Mucosa of descending colon (tissue), 3 donors: Measurements from ENCODE around the gene TMEM89. TPM values are rescaled to one million over a fixed set of nuclear protein-coding genes. Genes with fewer than 3 reads are reported as not detected.

Experiments
- ATAC-seq: fragments of 200-7000 bp; cut with Tn5 transposase; one replicate; pipeline ENCODE4 v1.9.1; 2020; ENCODE audit warnings: mild to moderate bottlenecking, moderate library complexity
- DNase-seq, 3 donors: peaks; one replicate each; pipeline ENCODE4 v3.0.0-alpha.2; 2020
- H3K36me3 ChIP-seq: fragments of 200-600 bp; one replicate; pipeline ENCODE4 v1.8.0; 2021; ENCODE audit warnings: low read depth, mild to moderate bottlenecking
- H3K4me1 ChIP-seq: fragments of 200-600 bp; one replicate; pipeline ENCODE4 v1.8.0; 2021; ENCODE audit warnings: low read depth, mild to moderate bottlenecking
- H3K4me3 ChIP-seq: fragments of 200-600 bp; one replicate; pipeline ENCODE4 v1.8.0; 2021; ENCODE audit warnings: mild to moderate bottlenecking
- H3K9me3 ChIP-seq: fragments of 200-600 bp; one replicate; pipeline ENCODE4 v1.8.0; 2021; ENCODE audit warnings: mild to moderate bottlenecking
- intact Hi-C, 2 donors: fragments of 100-400 bp; cut with DNase I in 1 of 2; cut with micrococcal nuclease in 1 of 2; formaldehyde crosslinking; loops; one replicate each; pipeline versions ENCODE4 v1.11.0 to v1.11.1; 2022; cut with DNase I, micrococcal nuclease
- total RNA-seq, 3 donors: library from RNA; stranded (reverse); fragmentation: NEBNext Ultra II Directional in 2 of 3; extraction: Animal tissue kit (Norgen Biotek cat#: 25700) in 2 of 3; gene quantifications; one replicate each; pipeline versions ENCODE4 v1.2.1 to v1.2.4, GENCODE V29; 2021 to 2023
- TF ChIP-seq, protein P1 (sequence below): fragments of 200-600 bp; IDR thresholded peaks from one replicate; pipeline ENCODE4 v1.8.0; 2022; ENCODE audit warnings: antibody characterized with exemption, mild to moderate bottlenecking
- donor health status: DM: no; HTN: no; CAD: no; lungs with moderate emphysema.
- donor health status: DM: no; HTN: no; CAD: no.
- donor health status: DM: no; HTN: yes; CAD: no.

Gene TMEM89
- total RNA-seq, 3 donors from 2014 or later, result 0.65 to 1.1 TPM; not detected in 1

DNA sequence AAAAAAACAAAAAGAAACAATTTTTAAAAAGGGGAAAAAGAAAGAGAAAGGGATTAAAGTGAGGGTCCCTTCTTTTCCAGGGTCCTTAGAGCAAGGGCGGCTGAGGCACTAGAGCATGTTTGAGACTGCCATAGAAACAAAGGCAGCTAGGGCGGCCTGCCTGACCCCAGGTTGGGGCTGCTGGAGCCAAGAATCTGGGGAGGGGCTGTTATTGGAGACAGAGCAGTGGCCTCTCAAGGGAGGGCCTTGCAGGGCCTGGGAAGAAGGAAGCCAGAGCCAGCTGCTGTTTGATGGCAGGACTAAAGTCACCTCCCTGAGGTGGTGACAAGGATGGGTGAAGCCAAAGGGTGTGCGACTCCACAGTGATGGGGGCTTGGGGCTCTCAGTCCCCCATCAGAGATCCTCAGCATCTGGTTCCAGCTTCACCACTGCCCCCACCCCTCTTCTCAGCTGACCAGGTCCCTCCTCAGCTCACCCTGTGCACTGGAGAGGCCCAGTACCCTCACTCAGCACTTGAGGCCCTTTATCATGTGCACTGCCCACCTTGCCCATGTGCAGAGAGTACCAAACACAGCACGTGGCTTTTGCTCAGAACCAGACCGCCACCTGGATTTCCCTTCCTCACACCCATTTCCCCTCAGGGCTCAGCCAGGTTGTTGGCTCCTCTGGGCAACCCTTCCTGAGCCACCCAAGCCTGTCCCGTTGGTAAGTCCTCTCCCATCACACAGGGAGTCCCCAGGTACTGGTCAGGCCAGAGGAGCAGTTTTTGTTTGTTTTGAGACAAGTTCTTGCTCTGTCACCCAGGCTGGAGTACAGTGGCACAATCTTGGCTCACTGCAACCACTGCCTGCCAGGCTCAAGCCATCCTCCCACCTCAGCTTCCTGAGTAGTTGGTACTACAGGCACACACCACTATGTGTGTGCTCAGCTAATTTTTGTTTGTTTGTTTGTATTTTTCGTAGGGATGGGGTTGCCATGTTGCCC lies 1.7 kb downstream of the TMEM89 start:
- TF ChIP-seq, protein P1, sequence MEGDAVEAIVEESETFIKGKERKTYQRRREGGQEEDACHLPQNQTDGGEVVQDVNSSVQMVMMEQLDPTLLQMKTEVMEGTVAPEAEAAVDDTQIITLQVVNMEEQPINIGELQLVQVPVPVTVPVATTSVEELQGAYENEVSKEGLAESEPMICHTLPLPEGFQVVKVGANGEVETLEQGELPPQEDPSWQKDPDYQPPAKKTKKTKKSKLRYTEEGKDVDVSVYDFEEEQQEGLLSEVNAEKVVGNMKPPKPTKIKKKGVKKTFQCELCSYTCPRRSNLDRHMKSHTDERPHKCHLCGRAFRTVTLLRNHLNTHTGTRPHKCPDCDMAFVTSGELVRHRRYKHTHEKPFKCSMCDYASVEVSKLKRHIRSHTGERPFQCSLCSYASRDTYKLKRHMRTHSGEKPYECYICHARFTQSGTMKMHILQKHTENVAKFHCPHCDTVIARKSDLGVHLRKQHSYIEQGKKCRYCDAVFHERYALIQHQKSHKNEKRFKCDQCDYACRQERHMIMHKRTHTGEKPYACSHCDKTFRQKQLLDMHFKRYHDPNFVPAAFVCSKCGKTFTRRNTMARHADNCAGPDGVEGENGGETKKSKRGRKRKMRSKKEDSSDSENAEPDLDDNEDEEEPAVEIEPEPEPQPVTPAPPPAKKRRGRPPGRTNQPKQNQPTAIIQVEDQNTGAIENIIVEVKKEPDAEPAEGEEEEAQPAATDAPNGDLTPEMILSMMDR, result no peak
- DNase-seq, result no peak
- no peaks in the 10 kb centered on the region for H3K36me3 ChIP-seq
- H3K4me1 ChIP-seq, result peaks cover 14% of the 10 kb centered on the region
- H3K9me3 ChIP-seq, result peaks cover 20% of the 10 kb centered on the region
- no peak overlapping the region for H3K4me3 ChIP-seq
- intact Hi-C loops, result no loop called here
- no peak for ATAC-seq

DNA sequence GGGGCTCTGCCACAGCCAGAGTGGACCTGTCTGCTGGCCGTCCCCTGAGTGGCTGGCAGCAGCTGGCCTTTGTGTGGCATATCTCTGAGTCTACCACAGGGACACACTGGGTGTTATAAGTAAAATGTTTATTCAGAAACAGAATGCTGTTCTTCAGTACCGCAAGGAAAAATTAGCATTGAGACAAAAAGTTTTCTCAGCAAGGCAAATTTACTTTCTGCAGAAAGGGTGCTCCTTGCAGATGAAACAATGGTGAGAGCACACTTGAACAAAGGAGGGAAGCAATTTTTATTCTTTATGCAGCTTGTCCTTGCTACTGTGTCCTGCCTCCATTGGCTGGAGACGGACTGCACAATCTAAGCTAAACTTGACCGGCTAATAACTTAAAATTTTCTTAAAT lies 4.0 kb downstream of the TMEM89 start:
- Histone ChIP-seq H3K36me3 (no peaks in the 10 kb centered on the region), H3K4me3 (no peak overlapping the region), H3K9me3 (peaks cover 20% of the 10 kb centered on the region), H3K4me1 (peaks cover 14% of the 10 kb centered on the region)
- intact Hi-C loops, result no loop called here
- ATAC-seq (no peak), DNase-seq (no peak)
- TF ChIP-seq, protein P1, result no peak

DNA sequence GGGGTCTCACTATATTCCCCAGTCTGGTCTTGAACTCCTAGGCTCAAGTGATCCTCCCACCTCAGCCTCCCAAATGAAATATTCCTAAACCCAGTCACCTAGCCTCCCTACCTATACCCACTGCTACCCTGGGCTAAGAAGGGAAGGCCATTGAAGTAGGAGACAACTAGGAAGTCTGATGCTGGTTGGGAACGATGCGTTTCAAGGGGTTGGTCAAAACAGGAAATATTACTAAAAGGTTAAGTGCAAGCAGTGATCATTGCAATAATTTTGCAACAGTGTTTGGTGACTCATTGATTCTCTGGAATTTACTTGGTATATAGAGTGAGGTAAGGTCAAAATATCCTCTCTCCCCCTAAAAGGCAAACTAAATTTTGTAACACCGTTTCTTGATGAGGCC lies 7.5 kb downstream of the TMEM89 start:
- no peak for ATAC-seq
- no peak for DNase-seq
- Histone ChIP-seq H3K4me1 (peaks cover 2% of the 10 kb centered on the region), H3K36me3 (no peaks in the 10 kb centered on the region), H3K9me3 (peaks cover 20% of the 10 kb centered on the region), H3K4me3 (no peak overlapping the region)
- TF ChIP-seq, protein P1, result no peak
- intact Hi-C loops, result no loop called here

DNA sequence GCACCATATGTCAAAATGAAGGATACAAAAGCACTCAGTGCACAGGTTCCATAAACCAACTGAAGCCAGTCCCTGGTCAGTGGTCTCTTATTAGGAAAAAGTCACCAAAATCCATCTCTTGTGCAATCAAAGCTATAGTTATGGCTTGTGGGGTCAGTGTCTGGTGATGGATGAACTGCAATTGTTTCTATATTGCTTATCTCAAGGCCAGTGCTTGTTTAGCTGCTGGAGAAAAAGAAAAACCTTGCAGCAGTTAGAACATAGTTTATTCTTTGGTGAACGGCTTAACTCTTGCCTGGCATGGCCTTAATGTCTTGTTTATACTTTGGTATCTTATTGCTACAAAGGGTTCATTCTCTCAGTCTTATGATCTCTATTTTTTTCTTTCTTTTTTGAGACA lies 9.3 kb downstream of the TMEM89 start:
- H3K9me3 ChIP-seq, result peaks cover 11% of the 10 kb centered on the region
- intact Hi-C loops, result no loop called here
- DNase-seq (no peak), ATAC-seq (no peak)
- TF ChIP-seq, protein P1, result no peak
- H3K4me1 ChIP-seq, result peaks cover 6% of the 10 kb centered on the region
- H3K36me3 ChIP-seq, result no peaks in the 10 kb centered on the region
- H3K4me3 ChIP-seq, result no peak overlapping the region

DNA sequence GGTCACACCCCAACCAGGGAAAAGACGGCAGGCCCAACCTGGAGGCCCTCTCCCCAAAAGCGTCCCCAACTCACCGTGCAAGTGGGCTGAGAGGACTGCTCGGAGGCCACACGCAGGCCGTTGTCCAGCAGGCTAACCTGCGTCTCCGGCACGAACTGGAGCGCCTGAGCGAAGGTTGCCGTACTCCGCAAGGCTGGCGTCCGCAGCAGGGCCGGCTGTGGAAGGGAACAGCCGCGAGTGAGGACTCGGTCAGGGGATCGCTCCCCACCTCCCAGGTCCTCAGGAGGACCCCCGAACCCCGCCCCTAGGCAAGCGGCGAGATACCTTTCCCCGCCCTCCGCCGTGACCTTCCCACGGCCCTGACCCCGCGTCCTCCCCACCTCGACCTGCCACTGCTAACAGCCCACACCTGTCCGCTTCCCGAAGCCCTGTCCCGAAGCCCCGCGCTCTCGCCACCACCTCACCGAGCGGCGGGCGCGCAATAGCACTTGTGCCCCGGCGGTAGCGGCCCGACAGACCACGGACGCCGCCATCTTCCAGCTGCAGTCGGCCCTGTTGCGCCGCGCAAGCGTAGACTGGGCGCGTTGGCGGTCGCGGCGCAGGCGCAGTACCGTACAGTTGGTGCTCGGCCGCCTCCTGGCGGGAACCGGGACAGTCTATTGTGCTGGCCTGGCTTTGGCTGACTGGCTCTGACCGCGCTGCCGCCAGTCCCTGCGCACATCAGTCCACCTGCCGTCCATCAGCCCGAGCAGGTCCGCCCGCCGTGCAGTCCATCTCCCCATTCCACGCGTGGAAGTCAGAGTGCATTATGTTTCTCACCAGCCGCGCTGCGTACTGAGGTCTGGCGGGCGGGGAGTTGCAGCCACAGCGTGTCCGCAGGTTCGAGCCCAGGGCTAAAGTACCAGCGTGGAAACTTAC lies 12.2 kb downstream of the TMEM89 start, which contains the start of gene UQCRC1:
UQCRC1 (minus strand) TSS at position 559 of the 918 bp plus-strand sequence; CDS start at position 533, 26 bp downstream.
- Histone ChIP-seq H3K9me3 (no peaks in the 10 kb centered on the region), H3K4me1 (peaks cover 6% of the 10 kb centered on the region), H3K4me3 (peak within 1 kb of the TSS; percentile 89), H3K36me3 (peaks cover 2% of the 10 kb centered on the region)
- TF ChIP-seq, protein P1, result peak; percentile 61
- intact Hi-C loops, result no loop called here
- ATAC-seq, result peak; percentile 99
- DNase-seq, result peak; percentile 92 to 96 (median 94)
